Body of pancreas (tissue), 4 donors: ENCODE data around the gene TMEM135. TPM values are rescaled to one million over a fixed set of nuclear protein-coding genes. Genes with fewer than 3 reads are reported as not detected.

Source experiments
- ATAC-seq: fragments of 150-250 bp; one replicate; pipeline ENCODE4 v1.9.1; 2016
- DNase-seq, 4 donors: peaks; one replicate each; pipeline ENCODE4 v3.0.0-alpha.2; 2019
- H3K27ac ChIP-seq, 4 donors: fragments of 200-600 bp; sonication (generic); 1 replicate in 3 of 4; 2 replicates in 1 of 4; pipeline versions ENCODE4 v1.5.1 to v1.6.1; 2016 to 2019; ENCODE audit warnings: mild to moderate bottlenecking in 1 of 4, mixed read lengths in 1 of 4, moderate library complexity in 1 of 4
- H3K27me3 ChIP-seq, 2 donors: fragments of 200-600 bp; sonication (generic); one replicate each; pipeline ENCODE4 v1.6.0; 2016; ENCODE audit warnings: mild to moderate bottlenecking in 1 of 2
- H3K36me3 ChIP-seq, 2 donors: fragments of 200-600 bp; sonication (generic); replicated peaks in 1 of 2; 2 replicates each; pipeline ENCODE4 v1.5.1; 2016; ENCODE audit warnings: low read depth in 2 of 2; ENCODE audit not compliant: insufficient read depth in 1 of 2
- H3K4me1 ChIP-seq: fragments of 200-600 bp; sonication (generic); one replicate; pipeline ENCODE4 v1.6.0; 2016
- H3K4me3 ChIP-seq, 2 donors: fragments of 200-600 bp; sonication (generic); 1 replicate in 1 of 2; 2 replicates in 1 of 2; pipeline ENCODE4 v1.5.1; 2016 to 2019
- H3K9me3 ChIP-seq, 3 donors: fragments of 200-600 bp; sonication (generic); 1 replicate in 2 of 3; 2 replicates in 1 of 3; pipeline ENCODE4 v1.5.1; 2016
- CTCF ChIP-seq, 7 experiments: fragments of 450-650 bp in 4 of 7; fragments of 200-600 bp in 3 of 7; sonication (generic) in 3 of 7; IDR thresholded peaks; one replicate each; pipeline ENCODE4 v1.5.1; 2016 to 2019; ENCODE audit warnings: antibody characterized with exemption in 7 of 7
- POLR2A ChIP-seq, 3 donors: fragments of 450-650 bp; IDR thresholded peaks; one replicate each; pipeline ENCODE4 v1.6.1; 2016; ENCODE audit warnings: antibody characterized with exemption in 3 of 3, mild to moderate bottlenecking in 2 of 3
- WGBS, 2 donors: methylation state at CpG; one replicate each; pipeline ENCODE4 v1.1.5; 2017; 5-methylcytosine and 5-hydroxymethylcytosine counted together
- intact Hi-C: fragments of 100-400 bp; cut with DNase I; formaldehyde crosslinking; loops from one replicate; pipeline ENCODE4 v1.15.1; 2023
- total RNA-seq, 2 donors: library from RNA; depleted of rRNA; stranded (reverse); fragments of >200 nt; gene quantifications; one replicate each; pipeline ENCODE4 v1.1.0, GENCODE V29; 2016

Gene TMEM135
- total RNA-seq, 2 donors from 2014 or later = 11.2 to 20.1 TPM

DNA sequence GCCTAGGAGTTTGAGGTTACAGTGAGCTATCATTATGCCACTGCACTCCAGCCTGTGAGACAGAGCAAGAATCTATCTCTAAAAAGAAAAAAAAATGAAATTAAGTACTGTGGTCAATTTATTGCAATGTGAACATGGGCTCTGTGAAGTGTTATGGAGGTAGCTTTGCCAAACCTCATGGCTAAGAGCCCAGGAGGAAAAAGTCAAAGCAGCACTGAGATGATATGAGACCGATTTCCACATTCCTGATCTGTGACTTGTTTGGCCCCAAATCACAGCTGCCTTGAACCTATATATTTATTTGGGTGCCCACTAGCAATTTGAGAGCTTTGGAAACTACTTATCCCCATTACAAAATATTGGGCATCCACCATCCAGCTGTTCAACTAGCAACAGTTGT lies 29.8 kb upstream of the TMEM135 start:
- no peaks in the 10 kb centered on the region for H3K36me3 ChIP-seq
- peaks cover 10% of the 10 kb centered on the region for H3K4me1 ChIP-seq
- intact Hi-C loops = no loop called here
- no peaks in the 10 kb centered on the region for H3K9me3 ChIP-seq
- ATAC-seq (no peak), DNase-seq (peak in 1 of 4 donors; percentile 19)
- 68 to 79% methylated on average over 1 of the region's 1 CpG for WGBS, 2 donors
- no peak overlapping the region for H3K4me3 ChIP-seq
- H3K27ac ChIP-seq = no peak overlapping the region
- no peaks in the 10 kb centered on the region for H3K27me3 ChIP-seq
- TF ChIP-seq POLR2A (IDR thresholded peaks at IDR 0.05) (no peak), CTCF (IDR thresholded peaks at IDR 0.05) (no peak)

DNA sequence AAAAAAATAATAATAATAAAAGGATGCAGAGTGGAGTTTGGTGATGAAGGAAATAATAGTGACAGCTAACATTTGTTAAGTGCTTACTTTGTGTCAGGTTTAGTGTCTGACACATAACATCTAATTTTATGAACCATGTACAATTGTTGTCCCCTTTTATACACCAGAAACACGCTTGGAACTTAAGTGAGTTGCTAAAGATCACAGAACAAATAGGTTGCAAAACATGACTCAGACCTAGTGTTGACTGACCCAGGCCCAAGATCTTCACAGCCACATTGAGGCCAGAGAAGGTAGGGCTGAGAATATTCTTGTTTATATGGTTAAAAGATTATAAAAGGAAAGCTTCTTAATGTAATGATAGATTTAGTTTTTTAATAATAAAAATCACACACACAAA lies 25.6 kb upstream of the TMEM135 start:
- TF ChIP-seq CTCF (IDR thresholded peaks at IDR 0.05) (no peak), POLR2A (IDR thresholded peaks at IDR 0.05) (no peak)
- intact Hi-C loops = no loop called here
- Histone ChIP-seq H3K27ac (no peak overlapping the region), H3K4me1 (no peaks in the 10 kb centered on the region), H3K9me3 (no peaks in the 10 kb centered on the region), H3K27me3 (no peaks in the 10 kb centered on the region), H3K4me3 (no peak overlapping the region), H3K36me3 (no peaks in the 10 kb centered on the region)
- WGBS, 2 donors = 55 to 71% methylated on average over 1 of the region's 1 CpG
- DNase-seq (no peak), ATAC-seq (no peak)

GRCh38 chr11:87012673-87013072 lies 25.1 kb upstream of the TMEM135 start:
- WGBS, 2 donors = 44 to 50% methylated on average over 1 of the region's 1 CpG
- H3K36me3 ChIP-seq = no peaks in the 10 kb centered on the region
- H3K4me3 ChIP-seq = no peak overlapping the region
- H3K27me3 ChIP-seq = no peaks in the 10 kb centered on the region
- TF ChIP-seq CTCF (IDR thresholded peaks at IDR 0.05) = no peak
- ATAC-seq (no peak), DNase-seq (no peak)
- H3K9me3 ChIP-seq = no peaks in the 10 kb centered on the region
- H3K27ac ChIP-seq = no peak overlapping the region
- H3K4me1 ChIP-seq = no peaks in the 10 kb centered on the region
- intact Hi-C loops = no loop called here

DNA sequence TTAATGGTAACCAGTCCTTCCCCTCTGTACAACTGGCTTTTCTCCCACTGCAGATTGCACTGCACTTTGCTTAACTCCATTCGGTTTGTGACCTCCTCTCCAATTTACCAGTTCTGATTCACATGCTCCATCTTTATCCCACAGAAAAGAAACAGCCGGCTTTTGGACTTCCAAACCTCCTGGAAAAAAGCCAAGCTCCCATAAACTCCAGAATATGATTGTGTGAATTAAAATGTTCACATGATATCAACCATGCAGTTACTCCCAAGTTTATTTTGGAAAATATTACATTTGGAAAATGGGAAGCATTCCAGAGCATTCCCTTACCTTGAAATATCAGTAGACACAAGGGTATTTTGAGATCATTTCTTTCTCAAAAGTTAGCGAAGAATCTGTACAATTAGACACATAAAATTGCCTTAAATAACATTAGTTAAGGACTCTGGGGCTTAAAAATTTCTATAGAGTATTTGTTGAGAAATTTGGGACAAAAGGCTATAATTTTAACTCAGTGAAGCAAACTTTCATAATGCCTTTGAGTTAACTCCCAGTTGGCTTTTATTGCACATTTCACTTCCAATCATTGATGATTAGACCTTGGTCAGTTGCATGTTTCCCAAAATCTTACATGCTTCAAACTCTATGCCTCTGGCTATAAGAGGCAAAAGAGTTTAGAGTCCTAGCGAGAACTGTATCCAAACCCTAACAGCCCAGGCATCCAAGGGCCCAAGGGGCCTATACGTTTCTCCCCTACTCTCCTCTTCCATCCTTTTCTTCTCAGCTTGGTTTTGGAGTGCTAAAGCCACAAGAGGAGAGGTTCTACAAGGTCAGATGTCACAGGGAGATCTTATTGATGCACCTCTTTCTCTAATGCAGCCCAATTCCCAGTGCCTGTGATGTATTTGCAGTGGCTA lies 23.6 kb upstream of the TMEM135 start:
- Histone ChIP-seq H3K27me3 (no peaks in the 10 kb centered on the region), H3K4me1 (no peaks in the 10 kb centered on the region), H3K27ac (no peak overlapping the region), H3K9me3 (no peaks in the 10 kb centered on the region), H3K4me3 (no peak overlapping the region), H3K36me3 (no peaks in the 10 kb centered on the region)
- ATAC-seq (no peak), DNase-seq (no peak)
- intact Hi-C loops = no loop called here
- WGBS, 2 donors = 78% methylated on average over 5 of the region's 5 CpGs
- TF ChIP-seq CTCF (IDR thresholded peaks at IDR 0.05) (no peak), POLR2A (IDR thresholded peaks at IDR 0.05) (no peak)

DNA sequence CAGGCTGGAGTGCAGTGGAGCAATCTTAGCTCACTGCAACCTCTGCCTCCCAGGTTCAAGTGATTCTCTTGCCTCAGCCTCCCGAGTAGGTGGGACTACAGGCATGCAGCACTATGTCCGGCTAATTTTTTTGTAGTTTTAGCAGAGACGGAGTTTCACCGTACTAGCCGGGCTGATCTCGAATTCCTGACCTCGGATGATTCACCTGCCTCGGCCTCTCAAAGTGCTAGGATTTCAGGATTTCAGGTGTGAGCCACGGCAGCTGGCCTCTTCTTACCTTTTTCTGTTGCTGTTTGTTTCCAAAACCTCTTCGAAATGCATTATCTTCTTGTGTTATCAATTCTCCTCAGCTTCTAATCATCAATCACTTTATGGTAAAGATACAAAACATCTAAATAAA lies 22.1 kb upstream of the TMEM135 start:
- Histone ChIP-seq H3K9me3 (no peaks in the 10 kb centered on the region), H3K36me3 (no peaks in the 10 kb centered on the region), H3K4me3 (no peak overlapping the region), H3K4me1 (no peaks in the 10 kb centered on the region), H3K27ac (no peak overlapping the region), H3K27me3 (no peaks in the 10 kb centered on the region)
- DNase-seq (no peak), ATAC-seq (no peak)
- TF ChIP-seq POLR2A (IDR thresholded peaks at IDR 0.05) (no peak), CTCF (IDR thresholded peaks at IDR 0.05) (no peak)
- 92% methylated on average over 10 of the region's 10 CpGs for WGBS, 2 donors
- intact Hi-C loops = no loop called here
